ENCODE results near the gene LRRC17.

The LRRC17 gene

GRCh38 chr7:102927312-102927933 is 14.6 kb downstream of the LRRC17 start:
- TF ChIP-seq, protein P1, sequence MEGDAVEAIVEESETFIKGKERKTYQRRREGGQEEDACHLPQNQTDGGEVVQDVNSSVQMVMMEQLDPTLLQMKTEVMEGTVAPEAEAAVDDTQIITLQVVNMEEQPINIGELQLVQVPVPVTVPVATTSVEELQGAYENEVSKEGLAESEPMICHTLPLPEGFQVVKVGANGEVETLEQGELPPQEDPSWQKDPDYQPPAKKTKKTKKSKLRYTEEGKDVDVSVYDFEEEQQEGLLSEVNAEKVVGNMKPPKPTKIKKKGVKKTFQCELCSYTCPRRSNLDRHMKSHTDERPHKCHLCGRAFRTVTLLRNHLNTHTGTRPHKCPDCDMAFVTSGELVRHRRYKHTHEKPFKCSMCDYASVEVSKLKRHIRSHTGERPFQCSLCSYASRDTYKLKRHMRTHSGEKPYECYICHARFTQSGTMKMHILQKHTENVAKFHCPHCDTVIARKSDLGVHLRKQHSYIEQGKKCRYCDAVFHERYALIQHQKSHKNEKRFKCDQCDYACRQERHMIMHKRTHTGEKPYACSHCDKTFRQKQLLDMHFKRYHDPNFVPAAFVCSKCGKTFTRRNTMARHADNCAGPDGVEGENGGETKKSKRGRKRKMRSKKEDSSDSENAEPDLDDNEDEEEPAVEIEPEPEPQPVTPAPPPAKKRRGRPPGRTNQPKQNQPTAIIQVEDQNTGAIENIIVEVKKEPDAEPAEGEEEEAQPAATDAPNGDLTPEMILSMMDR (IDR thresholded peaks at IDR 0.05; ENCODE audit: control insufficient read depth, extremely low read depth, insufficient read depth): no peak
- no peak overlapping the region for H3K4me3 ChIP-seq (ENCODE audit: low read depth, low read length)
- DNase-seq (ENCODE audit: low read depth): no peak

GRCh38 chr7:102931757-102932156 is 19.0 kb downstream of the LRRC17 start:
- TF ChIP-seq, protein P1 (IDR thresholded peaks at IDR 0.05; ENCODE audit: control insufficient read depth, extremely low read depth, insufficient read depth): no peak
- no peak overlapping the region for H3K4me3 ChIP-seq (ENCODE audit: low read depth, low read length)
- DNase-seq (ENCODE audit: low read depth): no peak

DNA sequence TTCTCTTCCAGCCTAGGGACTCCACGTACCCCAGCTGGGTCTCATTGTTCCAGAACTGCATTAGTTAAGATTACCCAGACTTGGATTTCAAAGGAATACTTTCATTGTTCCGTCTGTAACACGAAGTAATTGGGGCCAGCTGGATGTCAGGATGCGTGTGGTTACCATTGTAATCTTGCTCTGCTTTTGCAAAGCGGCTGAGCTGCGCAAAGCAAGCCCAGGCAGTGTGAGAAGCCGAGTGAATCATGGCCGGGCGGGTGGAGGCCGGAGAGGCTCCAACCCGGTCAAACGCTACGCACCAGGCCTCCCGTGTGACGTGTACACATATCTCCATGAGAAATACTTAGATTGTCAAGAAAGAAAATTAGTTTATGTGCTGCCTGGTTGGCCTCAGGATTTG is 21.0 kb downstream of the LRRC17 start:
- DNase-seq (ENCODE audit: low read depth): no peak
- no peak overlapping the region for H3K4me3 ChIP-seq (ENCODE audit: low read depth, low read length)
- TF ChIP-seq, protein P1 (IDR thresholded peaks at IDR 0.05; ENCODE audit: control insufficient read depth, extremely low read depth, insufficient read depth): no peak

DNA sequence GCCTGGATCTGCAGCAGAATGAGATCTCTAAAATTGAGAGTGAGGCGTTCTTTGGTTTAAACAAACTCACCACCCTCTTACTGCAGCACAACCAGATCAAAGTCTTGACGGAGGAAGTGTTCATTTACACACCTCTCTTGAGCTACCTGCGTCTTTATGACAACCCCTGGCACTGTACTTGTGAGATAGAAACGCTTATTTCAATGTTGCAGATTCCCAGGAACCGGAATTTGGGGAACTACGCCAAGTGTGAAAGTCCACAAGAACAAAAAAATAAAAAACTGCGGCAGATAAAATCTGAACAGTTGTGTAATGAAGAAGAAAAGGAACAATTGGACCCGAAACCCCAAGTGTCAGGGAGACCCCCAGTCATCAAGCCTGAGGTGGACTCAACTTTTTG is 21.4 kb downstream of the LRRC17 start:
- DNase-seq (ENCODE audit: low read depth): no peak
- H3K4me3 ChIP-seq (ENCODE audit: low read depth, low read length): no peak overlapping the region
- TF ChIP-seq, protein P1 (IDR thresholded peaks at IDR 0.05; ENCODE audit: control insufficient read depth, extremely low read depth, insufficient read depth): no peak

GRCh38 chr7:102934701-102935100 is 21.9 kb downstream of the LRRC17 start:
- H3K4me3 ChIP-seq (ENCODE audit: low read depth, low read length): no peak overlapping the region
- TF ChIP-seq, protein P1 (IDR thresholded peaks at IDR 0.05; ENCODE audit: control insufficient read depth, extremely low read depth, insufficient read depth): no peak

DNA sequence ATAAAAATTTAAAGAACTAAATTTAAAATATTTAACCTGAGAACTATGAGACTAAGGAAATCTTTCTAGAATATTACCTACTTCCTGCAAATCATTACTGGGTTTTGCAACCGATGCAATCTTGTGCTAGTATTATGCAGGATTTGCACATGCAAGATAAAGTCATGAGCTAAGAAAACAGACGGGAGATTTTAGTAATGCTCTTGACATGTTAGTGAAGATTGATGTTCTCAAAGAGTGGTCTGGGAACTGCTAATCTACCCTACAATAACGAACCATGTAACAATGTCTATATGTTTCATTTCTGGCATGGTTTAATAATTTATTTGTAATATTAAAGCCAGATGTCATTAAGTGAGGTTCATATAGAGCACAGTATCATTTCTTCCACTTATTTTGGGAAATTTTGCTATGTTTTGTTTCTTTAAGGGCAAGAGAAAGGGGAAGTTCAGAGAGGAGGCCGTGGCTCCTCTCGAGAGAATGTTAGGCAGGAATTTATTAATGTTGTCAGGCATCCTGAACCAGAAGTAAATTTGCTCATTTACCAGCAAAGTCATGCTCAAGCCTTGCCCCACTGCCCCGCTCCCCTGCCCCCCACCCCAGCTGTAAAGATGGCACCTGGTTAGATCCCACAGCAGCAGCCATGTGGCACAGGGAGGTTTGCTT is 22.8 kb downstream of the LRRC17 start:
- TF ChIP-seq, protein P1 (IDR thresholded peaks at IDR 0.05; ENCODE audit: control insufficient read depth, extremely low read depth, insufficient read depth): no peak
- no peak overlapping the region for H3K4me3 ChIP-seq (ENCODE audit: low read depth, low read length)
- DNase-seq (ENCODE audit: low read depth): no peak

More at GRCh38 chr7:102934701-102935100, 21.9 kb downstream of the LRRC17 start:
- no peak for DNase-seq (ENCODE audit: low read depth)

Measured in LNCaP clone FGC (cell line).